HG03103 (cell line): Measurements from ENCODE around the gene ADGRA1.
"Not testable (repeated sequence)": the region's sequence is repeated elsewhere in the genome, so short reads cannot be mapped to it uniquely, and the experiment has no call there.

Experiments used
- ATAC-seq: cut with Tn5 transposase; IDR thresholded peaks from one replicate; pipeline ENCODE4 v1.9.1; 2021; ENCODE audit warnings: low read depth; ENCODE audit not compliant: unreplicated experiment

The ADGRA1 gene

GRCh38 chr10:133087679-133088178 is at the start of gene ADGRA1:
TSS of gene ADGRA1 (plus strand) at chr10:133087924. CDS start at chr10:133088910, 986 bp downstream.
- ATAC-seq = no peak

GRCh38 chr10:133038036-133038823 is 49.5 kb upstream of the ADGRA1 start:
- ATAC-seq = no peak

- ATAC-seq = no peak
Observed at GRCh38 chr10:133039107-133039802, 48.5 kb upstream of the ADGRA1 start.

GRCh38 chr10:133039803-133040165 is 47.9 kb upstream of the ADGRA1 start:
- no peak for ATAC-seq

GRCh38 chr10:133040198-133040597 is 47.5 kb upstream of the ADGRA1 start:
- ATAC-seq = no peak

GRCh38 chr10:133041101-133041500 is 46.6 kb upstream of the ADGRA1 start:
- no peak for ATAC-seq

GRCh38 chr10:133042061-133042460 is 45.7 kb upstream of the ADGRA1 start:
- ATAC-seq = no peak

- no peak for ATAC-seq
Observed at GRCh38 chr10:133042816-133043215, 44.9 kb upstream of the ADGRA1 start.

GRCh38 chr10:133043541-133044225 is 44.0 kb upstream of the ADGRA1 start:
- no peak for ATAC-seq

GRCh38 chr10:133044401-133044811 is 43.3 kb upstream of the ADGRA1 start:
- no peak for ATAC-seq

- no peak for ATAC-seq
Observed at GRCh38 chr10:133045556-133046389, 42.0 kb upstream of the ADGRA1 start.

GRCh38 chr10:133046390-133046765 is 41.3 kb upstream of the ADGRA1 start:
- no peak for ATAC-seq

- no peak for ATAC-seq
Observed at GRCh38 chr10:133047526-133048123, 40.1 kb upstream of the ADGRA1 start.

- no peak for ATAC-seq
Observed at GRCh38 chr10:133048266-133048665, 39.5 kb upstream of the ADGRA1 start.

GRCh38 chr10:133048926-133049325 is 38.8 kb upstream of the ADGRA1 start:
- no peak for ATAC-seq

GRCh38 chr10:133049639-133050038 is 38.1 kb upstream of the ADGRA1 start:
- no peak for ATAC-seq

GRCh38 chr10:133050371-133050770 is 37.4 kb upstream of the ADGRA1 start:
- no peak for ATAC-seq

GRCh38 chr10:133052076-133052475 is 35.6 kb upstream of the ADGRA1 start:
- ATAC-seq = no peak

GRCh38 chr10:133053527-133054133 is 34.1 kb upstream of the ADGRA1 start:
- not testable (repeated sequence) for ATAC-seq

- no peak for ATAC-seq
Observed at GRCh38 chr10:133055470-133055869, 32.3 kb upstream of the ADGRA1 start.
